Smooth muscle cell (in vitro differentiated cells): ENCODE data around the gene NAA80. TPM values are rescaled to one million over a fixed set of nuclear protein-coding genes. Genes with fewer than 3 reads are reported as not detected.

ENCODE experiments used
- DNase-seq: peaks from one replicate; lab custom pipeline; 2025; ENCODE audit not compliant: unreplicated experiment; lab: John Stamatoyannopoulos, UW
- H2AFZ ChIP-seq: fragments of 200-600 bp; sonication (generic); 2 replicates; pipeline ENCODE4 v1.6.0; 2016; ENCODE audit warnings: antibody characterized with exemption, low read depth, mild to moderate bottlenecking
- H3F3A ChIP-seq: fragments of 200-600 bp; sonication (generic); 2 replicates; pipeline ENCODE4 v1.6.0; 2017; ENCODE audit warnings: antibody characterized with exemption, low read depth
- H3K27ac ChIP-seq: fragments of 200-600 bp; sonication (generic); 2 replicates; pipeline ENCODE4 v1.5.1; 2016; ENCODE audit warnings: low read depth, mild to moderate bottlenecking
- H3K27me3 ChIP-seq: fragments of 200-600 bp; sonication (generic); 2 replicates; pipeline ENCODE4 v1.6.1; 2016; ENCODE audit warnings: low read depth, mild to moderate bottlenecking
- H3K36me3 ChIP-seq: fragments of 200-600 bp; sonication (generic); 2 replicates; pipeline ENCODE4 v1.5.1; 2016; ENCODE audit warnings: low read depth
- H3K4me1 ChIP-seq: fragments of 200-600 bp; sonication (generic); 2 replicates; pipeline ENCODE4 v1.5.1; 2016; ENCODE audit warnings: low read depth
- H3K4me2 ChIP-seq: fragments of 200-600 bp; sonication (generic); 2 replicates; pipeline ENCODE4 v1.6.0; 2016; ENCODE audit warnings: mild to moderate bottlenecking
- H3K4me3 ChIP-seq: fragments of 200-600 bp; sonication (generic); 2 replicates; pipeline ENCODE4 v1.5.1; 2016; ENCODE audit warnings: mild to moderate bottlenecking
- H3K79me2 ChIP-seq: fragments of 200-600 bp; sonication (generic); 2 replicates; pipeline ENCODE4 v1.6.0; 2016; ENCODE audit warnings: low read depth, mild to moderate bottlenecking
- H3K9ac ChIP-seq: fragments of 200-600 bp; sonication (generic); 2 replicates; pipeline ENCODE4 v1.6.0; 2016; ENCODE audit warnings: low read depth
- H3K9me3 ChIP-seq: fragments of 200-600 bp; sonication (generic); replicated peaks from 2 replicates; pipeline ENCODE4 v1.5.1; 2016; ENCODE audit warnings: low read depth
- H4K20me1 ChIP-seq: fragments of 200-600 bp; sonication (generic); 2 replicates; pipeline ENCODE4 v1.6.0; 2016; ENCODE audit warnings: low read depth
- CTCF ChIP-seq: fragments of 200-600 bp; sonication (generic); IDR thresholded peaks from 2 replicates; pipeline ENCODE4 v1.5.1; 2017; ENCODE audit warnings: borderline replicate concordance, mild to moderate bottlenecking, antibody characterized with exemption; ENCODE audit not compliant: insufficient read depth, poor library complexity, severe bottlenecking
- WGBS: methylation state at CpG from one replicate; pipeline ENCODE4 v1.1.7; 2016; ENCODE audit warnings: low lambda C conversion rate; 5-methylcytosine and 5-hydroxymethylcytosine counted together
- polyA plus RNA-seq: library from polyadenylated mRNA; unstranded; fragments of >200 nt; fragmentation: Nextera tagmentation; extraction: Ambion mirVana; gene quantifications from 2 replicates; pipeline ENCODE4 v1.2.1, GENCODE V29; 2016
- total RNA-seq: library from RNA; depleted of rRNA; stranded (reverse); fragments of >200 nt; gene quantifications from 2 replicates; pipeline ENCODE4 v1.2.3, GENCODE V29; 2014

NAA80 gene
- total and polyA plus RNA-seq, 2 experiments from 2014 or later: 13.0 to 21.9 TPM

DNA sequence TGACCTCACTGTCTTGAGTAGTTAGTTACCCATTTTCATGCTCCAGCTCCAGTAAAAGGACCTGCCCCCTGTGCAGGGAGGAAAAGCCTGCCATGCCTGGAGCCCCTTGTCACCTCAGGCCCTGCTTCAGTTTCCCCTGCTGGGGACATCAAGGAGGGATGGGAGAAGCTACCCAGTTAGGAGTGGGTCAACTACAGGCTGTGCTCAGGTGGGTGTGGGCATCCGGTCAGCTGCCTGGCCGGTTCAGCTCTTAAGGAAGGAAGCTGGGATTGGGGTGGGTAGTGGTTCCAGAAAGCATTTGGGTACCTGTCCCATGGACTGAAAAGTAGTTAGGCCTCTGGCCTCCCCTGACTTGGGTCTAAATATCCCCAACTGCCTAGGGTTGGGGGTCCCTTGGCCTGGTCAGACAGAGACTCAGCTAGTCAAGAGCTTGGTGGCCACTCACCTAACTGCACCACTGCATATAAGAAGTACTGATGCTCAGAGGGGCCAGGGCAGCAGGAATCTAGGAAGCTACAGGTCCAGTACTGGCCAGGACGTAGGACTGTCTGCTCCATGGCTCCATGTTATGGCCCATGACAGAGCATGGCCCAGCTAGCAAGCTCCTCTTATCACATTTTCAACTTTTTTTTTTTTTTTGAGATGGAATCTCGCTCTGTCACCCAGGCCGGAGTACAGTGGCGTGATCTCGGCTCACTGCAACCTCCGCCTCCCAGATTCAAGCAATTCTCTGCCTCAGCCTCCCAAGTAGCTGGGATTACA is 19.8 kb downstream of the NAA80 start:
- Histone ChIP-seq H3K4me3 (no peak overlapping the region), H3K9ac (no peak overlapping the region), H3K79me2 (no peaks in the 10 kb centered on the region), H3K27ac (no peak overlapping the region), H2AFZ (no peak overlapping the region), H3F3A (no peaks in the 10 kb centered on the region), H3K27me3 (peaks cover 27% of the 10 kb centered on the region), H3K4me1 (no peaks in the 10 kb centered on the region), H3K36me3 (no peaks in the 10 kb centered on the region), H4K20me1 (peaks cover 8% of the 10 kb centered on the region), H3K4me2 (no peak overlapping the region), H3K9me3 (no peaks in the 10 kb centered on the region)
- TF ChIP-seq CTCF: no peak
- 92% methylated on average over 8 of the region's 8 CpGs for WGBS
- no peak for DNase-seq

- no peak for TF ChIP-seq CTCF
- H3K4me2 ChIP-seq: no peak within 1 kb of the TSS
- WGBS: 86% methylated on average over 2 of the region's 2 CpGs
- no peaks in the 10 kb centered on the region for H3K36me3 ChIP-seq
- no peak within 1 kb of the TSS for H3K9ac ChIP-seq
- H3K9me3 ChIP-seq: no peaks in the 10 kb centered on the region
- no peaks in the 10 kb centered on the region for H3F3A ChIP-seq
- H3K4me1 ChIP-seq: no peaks in the 10 kb centered on the region
- no peak within 1 kb of the TSS for H2AFZ ChIP-seq
- peaks cover 33% of the 10 kb centered on the region for H3K27me3 ChIP-seq
- no peaks in the 10 kb centered on the region for H3K79me2 ChIP-seq
- H4K20me1 ChIP-seq: peaks cover 8% of the 10 kb centered on the region
- H3K4me3 ChIP-seq: no peak within 1 kb of the TSS
- no peak for DNase-seq
- H3K27ac ChIP-seq: no peak within 1 kb of the TSS
These were observed 20.4 kb downstream of the NAA80 start, which contains the start of gene LSMEM2 for GRCh38 chr3:50278880-50279224. LSMEM2 (plus strand) TSS chr3:50279087; CDS start chr3:50279114, 27 bp downstream.

DNA sequence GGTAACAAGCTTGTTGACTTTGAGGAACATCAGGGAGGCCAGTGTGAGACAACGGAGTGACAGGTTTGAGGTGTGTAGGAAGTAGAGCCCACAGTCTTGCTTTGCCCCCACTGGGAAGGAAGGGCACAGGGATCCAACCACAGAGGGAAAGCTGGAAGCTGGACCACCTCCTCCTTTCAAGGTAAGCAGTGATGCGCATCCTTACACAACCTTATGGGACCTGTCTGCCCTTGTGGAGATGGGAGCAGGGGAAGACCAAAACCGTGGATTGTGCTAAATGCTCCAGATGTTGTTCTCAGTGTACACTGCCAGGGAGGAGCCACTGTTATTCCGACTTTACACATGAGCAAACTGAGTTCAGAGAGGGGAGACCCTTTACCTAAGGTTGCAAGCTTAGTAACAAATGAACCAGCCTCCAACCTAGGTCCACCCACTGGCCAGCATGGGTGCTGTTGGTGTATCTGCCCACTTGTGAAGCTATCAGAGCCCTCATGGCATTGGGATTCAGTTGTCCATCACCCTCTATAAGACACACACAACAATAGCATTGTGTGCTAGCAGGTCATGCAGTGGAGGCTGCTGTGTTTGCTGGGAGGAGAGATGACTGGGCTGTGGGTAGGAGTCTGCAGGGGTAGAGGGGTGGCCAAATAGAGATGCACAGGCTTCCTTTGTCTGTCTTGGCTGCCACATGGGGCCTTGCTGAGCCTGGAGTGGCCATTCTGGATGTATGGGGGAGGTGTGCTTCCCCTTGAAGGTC is 20.9 kb downstream of the NAA80 start:
- Histone ChIP-seq H3K9ac (no peak overlapping the region), H3K4me2 (no peak overlapping the region), H3K79me2 (no peaks in the 10 kb centered on the region), H3K9me3 (no peaks in the 10 kb centered on the region), H3K4me1 (peaks cover under 1% of the 10 kb centered on the region), H4K20me1 (peaks cover 8% of the 10 kb centered on the region), H3K27me3 (peaks cover 39% of the 10 kb centered on the region), H3F3A (no peaks in the 10 kb centered on the region), H2AFZ (no peak overlapping the region), H3K27ac (no peak overlapping the region), H3K36me3 (no peaks in the 10 kb centered on the region), H3K4me3 (no peak overlapping the region)
- no peak for TF ChIP-seq CTCF
- 90% methylated on average over 4 of the region's 4 CpGs for WGBS
- DNase-seq: no peak
